Right atrium auricular region (tissue), 2 donors: Measurements from ENCODE around the gene SMIM11. TPM values are rescaled to one million over a fixed set of nuclear protein-coding genes. Genes with fewer than 3 reads are reported as not detected.
"Not testable (repeated sequence)": the region's sequence is repeated elsewhere in the genome, so short reads cannot be mapped to it uniquely, and the experiment has no call there.

Experiments used
- DNase-seq: peaks from one replicate; pipeline ENCODE4 v3.0.0-alpha.2; 2019; ENCODE audit warnings: low spot score
- H3K27ac ChIP-seq, 2 donors: fragments of 200-600 bp; sonication (generic); 1 replicate in 1 of 2; 2 replicates in 1 of 2; pipeline ENCODE4 v1.5.1; 2016 to 2019
- H3K27me3 ChIP-seq, 2 donors: fragments of 200-600 bp; sonication (generic); one replicate each; pipeline versions ENCODE4 v1.5.1 to v1.6.0; 2017 to 2019
- H3K36me3 ChIP-seq: fragments of 200-600 bp; sonication (generic); one replicate; pipeline ENCODE4 v1.5.1; 2016
- H3K4me1 ChIP-seq, 2 donors: fragments of 200-600 bp; sonication (generic); one replicate each; pipeline versions ENCODE4 v1.5.1 to v1.6.0; 2017 to 2019
- H3K4me3 ChIP-seq, 2 donors: fragments of 200-600 bp; sonication (generic); 1 replicate in 1 of 2; 2 replicates in 1 of 2; pipeline ENCODE4 v1.5.1; 2017 to 2019; ENCODE audit warnings: mild to moderate bottlenecking in 1 of 2, moderate library complexity in 1 of 2
- H3K9me3 ChIP-seq, 2 donors: fragments of 200-600 bp; sonication (generic); one replicate each; pipeline ENCODE4 v1.5.1; 2019
- CTCF ChIP-seq, 2 donors: fragments of 200-600 bp; sonication (generic); IDR thresholded peaks; one replicate each; pipeline ENCODE4 v1.5.1; 2019; ENCODE audit warnings: antibody characterized with exemption in 2 of 2
- total RNA-seq, 2 donors: library from RNA; depleted of rRNA; stranded (reverse); fragments of >200 nt; gene quantifications; one replicate each; pipeline ENCODE4 v1.1.0, GENCODE V29; 2016

Gene SMIM11
- total RNA-seq, 2 donors from 2014 or later = 5.3 to 6.6 TPM

GRCh38 chr21:34364921-34365320 is 10.4 kb upstream of the SMIM11 start:
- no peak for TF ChIP-seq CTCF (IDR thresholded peaks at IDR 0.05)
- H3K27ac ChIP-seq = no peak overlapping the region
- H3K27me3 ChIP-seq = no peaks in the 10 kb centered on the region
- H3K36me3 ChIP-seq = no peaks in the 10 kb centered on the region
- H3K4me3 ChIP-seq = no peak overlapping the region
- H3K4me1 ChIP-seq = peaks cover 0 to 3% of the 10 kb centered on the region in 2 donors
- no peaks in the 10 kb centered on the region for H3K9me3 ChIP-seq
- no peak for DNase-seq

GRCh38 chr21:34365809-34366208 is 9.5 kb upstream of the SMIM11 start:
- DNase-seq = peak; percentile 28
- no peak overlapping the region for H3K4me3 ChIP-seq
- no peak overlapping the region for H3K27ac ChIP-seq
- no peaks in the 10 kb centered on the region for H3K27me3 ChIP-seq
- H3K36me3 ChIP-seq = no peaks in the 10 kb centered on the region
- no peak for TF ChIP-seq CTCF (IDR thresholded peaks at IDR 0.05)
- H3K4me1 ChIP-seq = peaks cover 0 to 3% of the 10 kb centered on the region in 2 donors
- no peaks in the 10 kb centered on the region for H3K9me3 ChIP-seq

GRCh38 chr21:34367320-34367935 is 7.9 kb upstream of the SMIM11 start:
- no peak overlapping the region for H3K4me3 ChIP-seq
- peak; percentile 69 to 74 for TF ChIP-seq CTCF (IDR thresholded peaks at IDR 0.05)
- no peak for DNase-seq
- H3K36me3 ChIP-seq = no peaks in the 10 kb centered on the region
- no peaks in the 10 kb centered on the region for H3K27me3 ChIP-seq
- H3K27ac ChIP-seq = no peak overlapping the region
- no peaks in the 10 kb centered on the region for H3K9me3 ChIP-seq
- peaks cover 0 to 3% of the 10 kb centered on the region in 2 donors for H3K4me1 ChIP-seq

- Histone ChIP-seq H3K4me1 (peaks cover 0 to 3% of the 10 kb centered on the region in 2 donors), H3K9me3 (no peaks in the 10 kb centered on the region), H3K36me3 (no peaks in the 10 kb centered on the region), H3K27ac (no peak overlapping the region), H3K27me3 (no peaks in the 10 kb centered on the region), H3K4me3 (no peak overlapping the region)
- TF ChIP-seq CTCF (IDR thresholded peaks at IDR 0.05) = no peak
- DNase-seq = no peak
These were observed 5.6 kb upstream of the SMIM11 start for GRCh38 chr21:34369741-34370140.

- TF ChIP-seq CTCF (IDR thresholded peaks at IDR 0.05) = no peak
- no peak for DNase-seq
- H3K27me3 ChIP-seq = no peaks in the 10 kb centered on the region
- no peaks in the 10 kb centered on the region for H3K9me3 ChIP-seq
- H3K4me3 ChIP-seq = no peak overlapping the region
- H3K36me3 ChIP-seq = no peaks in the 10 kb centered on the region
- H3K27ac ChIP-seq = no peak overlapping the region
- H3K4me1 ChIP-seq = peaks cover 0 to under 1% of the 10 kb centered on the region in 2 donors
These were observed 3.0 kb upstream of the SMIM11 start for GRCh38 chr21:34372321-34372720.

- H3K9me3 ChIP-seq, DNase-seq, H3K36me3 ChIP-seq, H3K27ac ChIP-seq, H3K4me3 ChIP-seq, H3K27me3 ChIP-seq, H3K4me1 ChIP-seq: not testable (repeated sequence)
These were observed 845 bp upstream of the SMIM11 start for GRCh38 chr21:34374462-34374861.

- not testable (repeated sequence) for H3K27ac ChIP-seq, H3K27me3 ChIP-seq, H3K36me3 ChIP-seq, H3K9me3 ChIP-seq, H3K4me1 ChIP-seq, DNase-seq, H3K4me3 ChIP-seq
These were observed 289 bp downstream of the SMIM11 start for GRCh38 chr21:34375619-34375972.

GRCh38 chr21:34383138-34383537 is 7.8 kb downstream of the SMIM11 start:
- not testable (repeated sequence) for H3K4me1 ChIP-seq, H3K27me3 ChIP-seq, H3K36me3 ChIP-seq, H3K4me3 ChIP-seq, DNase-seq, H3K9me3 ChIP-seq, H3K27ac ChIP-seq

GRCh38 chr21:34383724-34384415 is 8.6 kb downstream of the SMIM11 start:
- H3K9me3 ChIP-seq, H3K27ac ChIP-seq, H3K27me3 ChIP-seq, H3K4me1 ChIP-seq, DNase-seq, H3K36me3 ChIP-seq, H3K4me3 ChIP-seq: not testable (repeated sequence)

GRCh38 chr21:34400522-34400921 is 25.2 kb downstream of the SMIM11 start:
- DNase-seq, H3K4me3 ChIP-seq, H3K4me1 ChIP-seq, H3K27me3 ChIP-seq, H3K9me3 ChIP-seq, H3K36me3 ChIP-seq, H3K27ac ChIP-seq: not testable (repeated sequence)
